Central memory CD4-positive, alpha-beta T cell (primary cell): ENCODE measurements around the gene GALNT5.
"Not testable (repeated sequence)": the region's sequence is repeated elsewhere in the genome, so short reads cannot be mapped to it uniquely, and the experiment has no call there.

ENCODE experiments used
- DNase-seq: peaks from one replicate; pipeline ENCODE4 v3.0.0; 2022

GALNT5 gene

GRCh38 chr2:157252529-157252928 lies 5.0 kb upstream of the GALNT5 start:
- DNase-seq: no peak

DNA sequence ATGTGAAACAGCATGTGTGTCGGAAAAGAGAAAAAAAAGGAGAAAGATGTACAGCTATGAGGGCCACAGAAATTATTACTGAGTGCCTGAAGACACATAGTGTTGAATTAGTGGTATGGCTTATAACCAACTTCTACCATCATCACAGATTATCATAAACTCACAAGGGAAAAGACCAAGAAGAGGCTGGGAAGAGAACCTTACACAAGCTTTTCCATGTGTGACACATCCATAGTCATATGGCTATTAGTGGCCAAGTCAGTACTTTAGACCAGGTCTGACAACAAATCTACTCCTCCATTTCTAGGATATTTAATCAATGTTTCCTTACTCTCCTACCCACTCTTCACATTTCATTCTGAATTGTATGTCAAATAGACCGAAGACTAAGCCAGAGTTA lies 3.5 kb upstream of the GALNT5 start:
- DNase-seq: no peak

GRCh38 chr2:157255746-157256145 lies 1.8 kb upstream of the GALNT5 start:
- DNase-seq: no peak

DNA sequence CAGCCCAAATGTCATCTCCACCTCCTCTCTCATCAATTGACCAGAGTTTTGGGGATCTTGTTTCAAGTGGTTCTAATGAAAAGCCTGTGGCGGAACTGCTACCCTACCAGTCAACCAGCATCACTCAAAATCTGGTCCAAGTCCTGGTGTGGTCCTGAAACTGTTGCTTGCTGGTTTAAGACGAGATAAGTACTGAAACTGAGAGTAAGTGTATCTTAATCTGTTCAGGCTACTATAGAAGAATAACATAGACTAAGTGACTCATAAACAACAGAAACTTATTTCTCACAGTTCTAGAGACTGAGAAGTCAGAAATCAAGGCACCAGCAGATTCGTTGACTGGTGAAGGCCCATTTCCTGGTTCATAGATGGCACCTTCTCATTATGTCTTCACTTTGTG lies 879 bp upstream of the GALNT5 start:
- DNase-seq: no peak

GRCh38 chr2:157258520-157259326 lies 1.2 kb downstream of the GALNT5 start:
- no peak for DNase-seq

DNA sequence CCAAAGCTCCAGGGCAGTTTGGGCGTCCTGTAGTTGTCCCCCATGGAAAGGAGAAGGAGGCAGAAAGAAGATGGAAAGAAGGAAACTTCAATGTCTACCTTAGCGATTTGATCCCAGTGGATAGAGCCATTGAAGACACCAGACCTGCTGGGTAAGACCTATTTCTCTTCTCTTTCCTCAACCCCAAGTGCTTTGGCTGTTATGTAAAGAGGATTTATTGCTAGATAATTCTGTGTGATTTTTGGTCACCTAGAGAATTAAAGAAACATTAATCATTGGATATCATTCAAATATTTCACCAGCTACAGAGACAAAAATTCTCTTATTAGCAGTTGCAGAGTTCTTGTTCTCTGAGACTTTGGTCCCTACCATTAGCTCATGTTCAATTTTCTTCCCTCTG lies 1.9 kb downstream of the GALNT5 start:
- no peak for DNase-seq

DNA sequence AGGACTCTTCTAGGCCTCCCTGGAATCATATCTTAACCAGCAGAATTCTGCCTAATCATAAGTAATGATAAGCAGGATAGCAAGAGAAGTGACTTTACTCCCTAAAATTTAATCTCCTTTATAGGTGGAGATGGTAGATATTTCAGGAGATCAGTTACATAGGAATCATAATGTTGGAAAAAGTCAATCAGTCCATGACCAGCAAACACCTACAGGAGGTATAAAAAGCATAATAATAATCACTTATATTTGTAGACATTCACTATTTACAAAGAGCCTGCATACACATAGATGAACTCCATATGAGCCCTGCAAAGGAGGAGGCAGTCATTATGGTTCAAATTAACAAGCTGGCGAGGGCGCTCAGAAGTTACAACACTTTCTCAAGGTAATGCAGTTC lies 2.5 kb downstream of the GALNT5 start:
- no peak for DNase-seq

GRCh38 chr2:157260533-157261198 lies 3.2 kb downstream of the GALNT5 start:
- no peak for DNase-seq

DNA sequence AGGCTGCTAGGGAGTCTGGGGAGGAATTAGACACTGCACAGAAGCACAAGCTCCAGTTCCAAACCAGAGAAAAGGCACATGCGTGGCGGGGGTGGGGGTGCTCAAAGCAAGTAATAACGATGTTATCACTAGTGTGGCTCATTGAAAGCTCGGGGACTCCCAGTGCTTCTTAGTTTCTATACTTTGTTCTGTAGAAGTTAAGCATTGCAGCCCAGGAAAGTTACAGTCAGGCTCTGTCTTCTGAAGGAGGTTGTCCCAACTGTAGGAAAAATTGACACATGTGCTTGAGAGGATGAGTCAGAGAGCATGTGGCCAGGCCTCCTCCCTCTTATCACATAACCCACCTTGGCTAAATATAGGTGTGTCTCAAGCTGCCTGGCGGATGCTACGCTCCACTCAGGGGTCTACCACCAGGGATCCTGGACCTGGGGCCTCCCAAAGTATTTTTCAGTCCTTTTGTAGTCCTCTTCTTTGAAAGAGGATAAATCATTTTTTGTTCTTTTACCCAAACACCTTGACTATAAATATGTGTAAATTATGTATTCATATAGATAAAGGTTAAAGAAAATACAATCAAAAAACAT lies 3.8 kb downstream of the GALNT5 start:
- no peak for DNase-seq

DNA sequence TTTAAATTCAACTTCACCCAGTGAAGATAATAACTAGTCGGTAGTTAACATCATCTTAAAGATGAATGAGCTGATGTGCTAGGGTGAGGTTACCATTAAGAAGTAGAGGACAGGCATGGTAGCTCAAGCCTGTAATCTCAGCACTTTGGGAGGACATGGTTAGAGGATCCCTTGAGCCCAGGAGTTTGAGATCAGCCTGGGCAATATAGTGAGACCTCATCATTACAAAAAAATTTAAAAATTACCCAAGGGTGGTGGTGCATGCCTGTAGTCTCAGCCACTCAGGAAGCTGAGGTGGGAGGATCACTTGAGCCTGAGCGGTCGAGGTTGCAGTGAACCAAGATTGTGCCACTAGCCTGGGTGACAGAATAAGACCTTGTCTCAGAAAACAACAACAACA lies 4.7 kb downstream of the GALNT5 start:
- DNase-seq: no peak

GRCh38 chr2:157264099-157264498 lies 6.6 kb downstream of the GALNT5 start:
- no peak for DNase-seq

DNA sequence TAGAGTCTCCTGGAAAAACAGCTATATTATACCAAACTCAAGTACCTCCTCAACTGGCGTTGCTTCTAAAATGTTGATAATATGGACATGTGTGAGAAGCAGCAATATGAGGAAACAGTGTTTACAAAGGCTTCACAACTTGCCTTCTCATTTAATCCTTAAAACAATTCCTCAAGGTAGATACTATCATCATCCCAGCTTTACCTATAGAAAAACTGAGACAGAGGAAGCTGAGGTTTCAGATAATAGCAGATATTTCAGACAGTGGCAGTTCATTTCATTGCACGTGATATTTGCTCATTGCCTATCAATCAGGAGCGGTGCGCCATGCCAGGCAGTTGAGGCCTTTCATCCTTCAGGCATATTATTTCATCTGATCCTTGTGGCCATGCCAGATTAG lies 8.3 kb downstream of the GALNT5 start:
- no peak for DNase-seq

DNA sequence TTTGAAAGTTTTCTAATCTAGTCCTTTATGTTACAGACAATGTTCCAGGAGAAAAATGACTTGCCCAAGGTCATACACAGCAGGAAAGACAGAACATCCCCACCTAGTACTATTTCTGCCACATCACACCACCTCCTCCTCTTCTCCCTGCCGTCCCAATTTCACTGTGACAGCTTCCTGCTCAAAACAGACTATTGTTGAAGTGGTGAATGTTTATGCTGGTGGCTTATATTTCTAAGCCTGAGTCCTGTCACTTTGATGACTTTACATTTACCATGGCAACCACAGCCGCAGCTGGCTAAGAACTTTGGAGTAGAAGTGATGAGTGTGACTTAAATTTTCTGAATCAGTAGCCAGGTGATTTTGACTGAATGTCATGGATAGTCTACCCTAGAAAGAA lies 10.0 kb downstream of the GALNT5 start:
- DNase-seq: no peak

DNA sequence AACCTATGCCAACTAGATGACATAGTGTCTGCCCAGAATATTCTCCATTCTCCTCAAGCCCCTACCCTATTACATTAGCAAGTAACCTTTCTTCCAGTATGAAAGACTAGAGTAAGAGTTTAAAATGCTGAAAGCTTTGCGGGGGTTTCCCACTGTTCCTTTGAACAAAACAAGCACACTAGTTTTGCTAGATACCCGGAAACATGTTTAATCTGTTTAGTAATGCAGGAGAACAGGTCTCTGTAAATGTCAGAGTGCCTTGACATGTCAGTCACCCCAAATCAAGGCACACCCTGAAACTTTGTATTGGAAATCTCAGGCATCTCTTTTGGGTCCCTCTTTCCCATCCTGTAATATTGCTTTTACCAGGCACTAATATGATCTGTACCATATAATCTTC lies 11.6 kb downstream of the GALNT5 start:
- DNase-seq: no peak

GRCh38 chr2:157269922-157270321 lies 12.4 kb downstream of the GALNT5 start:
- no peak for DNase-seq

GRCh38 chr2:157271590-157272203 lies 14.2 kb downstream of the GALNT5 start:
- DNase-seq: no peak

GRCh38 chr2:157279311-157279710 lies 21.8 kb downstream of the GALNT5 start:
- DNase-seq: not testable (repeated sequence)

GRCh38 chr2:157281316-157281715 lies 23.8 kb downstream of the GALNT5 start:
- DNase-seq: no peak

- no peak for DNase-seq
Measured at GRCh38 chr2:157283468-157283867, 26.0 kb downstream of the GALNT5 start.

DNA sequence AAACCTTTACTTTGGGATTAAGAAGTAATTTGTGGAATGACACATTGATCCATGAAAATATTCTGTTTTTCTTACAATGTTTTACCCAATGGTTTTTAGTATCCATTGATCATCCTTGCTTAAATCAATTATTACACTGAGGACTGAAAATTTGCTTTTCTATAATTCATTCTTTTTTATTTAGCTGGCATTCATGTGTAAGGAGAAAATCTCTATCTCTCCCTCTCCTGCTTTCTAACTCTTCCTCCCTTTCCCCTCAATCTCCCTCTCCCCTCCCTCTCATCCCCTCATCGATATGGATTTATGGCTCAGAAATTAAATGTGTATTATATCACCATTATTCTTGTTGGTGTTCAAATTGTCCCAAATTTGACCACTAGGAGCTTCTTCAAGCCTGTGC lies 29.7 kb downstream of the GALNT5 start:
- DNase-seq: no peak

- no peak for DNase-seq
Measured at GRCh38 chr2:157290525-157290924, 33.0 kb downstream of the GALNT5 start.

DNA sequence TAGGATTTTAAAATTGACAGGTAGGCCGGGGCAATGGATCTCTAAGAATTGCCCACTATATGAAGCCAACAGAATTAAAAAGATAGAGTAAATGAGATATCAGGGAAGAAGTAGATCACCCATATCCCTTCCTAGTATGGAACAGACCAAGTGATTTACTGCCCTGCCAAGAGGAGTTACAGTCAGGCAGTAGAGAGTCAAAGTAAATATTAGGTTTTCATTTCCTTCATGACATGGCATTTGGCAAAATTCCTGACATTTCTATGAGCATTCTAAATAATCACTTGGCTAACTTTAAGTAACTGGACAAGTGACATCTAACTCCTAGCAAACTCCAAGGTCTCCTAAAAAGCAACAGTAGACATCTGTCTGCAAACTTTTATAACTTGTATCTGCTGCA lies 33.5 kb downstream of the GALNT5 start:
- DNase-seq: no peak

- no peak for DNase-seq
Measured at GRCh38 chr2:157292853-157293252, 35.3 kb downstream of the GALNT5 start.

GRCh38 chr2:157296490-157296889 lies 39.0 kb downstream of the GALNT5 start:
- no peak for DNase-seq
